Measurements from ENCODE around the gene GATAD1. TPM values are rescaled to one million over a fixed set of nuclear protein-coding genes. Genes with fewer than 3 reads are reported as not detected.

The GATAD1 gene
- total and polyA plus RNA-seq, 7 donors = 14.8 to 57.1 (median 26.5) TPM

DNA sequence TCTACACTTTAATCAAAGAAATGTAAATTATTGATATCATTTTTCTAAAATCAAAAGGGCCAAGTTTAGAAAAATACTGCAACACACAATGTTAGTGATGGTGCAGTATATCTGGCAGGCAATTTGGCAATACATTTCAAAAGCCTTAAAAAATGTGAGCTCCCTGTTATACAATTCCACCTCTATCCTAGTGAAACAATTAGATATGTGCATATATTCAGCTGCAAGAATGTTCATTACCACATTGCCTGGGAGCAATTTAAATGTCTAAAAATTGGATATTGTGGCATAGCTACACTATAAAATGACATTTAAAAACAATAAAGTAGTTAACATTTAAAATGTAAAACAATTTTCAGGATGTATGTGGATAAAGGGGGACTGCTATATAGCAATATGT is 40.5 kb downstream of the GATAD1 start:
- Histone ChIP-seq H3K36me3 (peaks cover 4 to 79% (median 40%) of the 10 kb centered on the region in 4 donors), H3K27ac (no peak overlapping the region), H3K27me3 (no peaks in the 10 kb centered on the region), H3K4me3 (no peak overlapping the region), H3K4me1 (no peaks in the 10 kb centered on the region), H3K9me3 (no peaks in the 10 kb centered on the region)
- TF ChIP-seq POLR2A (IDR thresholded peaks at IDR 0.05) = no peak
- intact Hi-C loops (cut with DNase I) = no loop called here
- DNase-seq = no peak

DNA sequence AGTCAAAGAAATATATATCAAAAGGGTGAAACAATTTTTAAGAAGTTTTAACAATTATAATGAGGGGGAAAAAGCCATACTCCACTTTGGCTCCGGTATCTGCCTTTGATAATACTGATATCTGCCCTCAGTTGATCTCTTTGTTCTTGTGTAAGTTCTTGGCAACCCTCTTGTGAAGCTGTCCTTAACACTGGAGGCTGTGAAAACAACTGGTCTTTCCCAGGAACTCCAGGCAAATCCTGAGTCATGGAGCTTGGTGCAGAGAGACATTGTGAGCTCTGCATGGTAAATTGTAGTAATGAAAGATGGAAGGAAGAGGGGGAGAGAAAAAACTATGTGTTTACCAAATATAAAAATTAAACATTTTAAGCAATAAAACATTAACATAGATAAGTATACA is 42.4 kb downstream of the GATAD1 start:
- intact Hi-C loops (cut with DNase I) = loop anchor here (10.0 kb wide), 1 partner anchor 275 kb away; no protein-coding TSS in a partner anchor
- Histone ChIP-seq H3K4me3 (no peak overlapping the region), H3K4me1 (no peaks in the 10 kb centered on the region), H3K9me3 (no peaks in the 10 kb centered on the region), H3K27me3 (no peaks in the 10 kb centered on the region), H3K36me3 (peaks cover 4 to 97% (median 52%) of the 10 kb centered on the region in 4 donors), H3K27ac (no peak overlapping the region)
- no peak for DNase-seq
- TF ChIP-seq, protein P1, sequence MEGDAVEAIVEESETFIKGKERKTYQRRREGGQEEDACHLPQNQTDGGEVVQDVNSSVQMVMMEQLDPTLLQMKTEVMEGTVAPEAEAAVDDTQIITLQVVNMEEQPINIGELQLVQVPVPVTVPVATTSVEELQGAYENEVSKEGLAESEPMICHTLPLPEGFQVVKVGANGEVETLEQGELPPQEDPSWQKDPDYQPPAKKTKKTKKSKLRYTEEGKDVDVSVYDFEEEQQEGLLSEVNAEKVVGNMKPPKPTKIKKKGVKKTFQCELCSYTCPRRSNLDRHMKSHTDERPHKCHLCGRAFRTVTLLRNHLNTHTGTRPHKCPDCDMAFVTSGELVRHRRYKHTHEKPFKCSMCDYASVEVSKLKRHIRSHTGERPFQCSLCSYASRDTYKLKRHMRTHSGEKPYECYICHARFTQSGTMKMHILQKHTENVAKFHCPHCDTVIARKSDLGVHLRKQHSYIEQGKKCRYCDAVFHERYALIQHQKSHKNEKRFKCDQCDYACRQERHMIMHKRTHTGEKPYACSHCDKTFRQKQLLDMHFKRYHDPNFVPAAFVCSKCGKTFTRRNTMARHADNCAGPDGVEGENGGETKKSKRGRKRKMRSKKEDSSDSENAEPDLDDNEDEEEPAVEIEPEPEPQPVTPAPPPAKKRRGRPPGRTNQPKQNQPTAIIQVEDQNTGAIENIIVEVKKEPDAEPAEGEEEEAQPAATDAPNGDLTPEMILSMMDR (IDR thresholded peaks at IDR 0.05) = no peak
- no peak for TF ChIP-seq POLR2AphosphoS5 (IDR thresholded peaks at IDR 0.05)
- TF ChIP-seq POLR2A (IDR thresholded peaks at IDR 0.05) = no peak
- 97 to 100% methylated on average over 1 of the region's 1 CpG for WGBS, 2 donors

DNA sequence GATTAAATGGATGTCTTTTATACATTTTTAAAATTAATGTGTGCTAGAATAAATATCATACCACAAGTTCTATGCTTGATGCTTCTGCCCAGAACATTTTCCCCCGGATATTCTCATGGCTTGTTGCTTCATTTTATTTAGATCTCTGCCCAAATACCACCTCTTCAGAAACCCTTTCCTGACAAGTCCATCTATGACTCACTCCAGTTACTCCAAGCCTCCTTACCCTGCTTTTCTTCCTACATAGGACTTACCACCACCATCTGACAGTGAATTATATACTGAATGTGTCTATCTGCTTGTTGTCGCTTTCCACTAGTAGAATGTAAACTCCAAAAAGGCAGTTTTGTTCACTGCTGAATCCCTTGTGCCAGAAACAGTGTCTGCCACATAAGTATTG is 49.6 kb downstream of the GATAD1 start:
- intact Hi-C loops (cut with DNase I) = loop anchor here (10.0 kb wide), 1 partner anchor 282 kb away; no protein-coding TSS in a partner anchor
- no peaks in the 10 kb centered on the region for H3K4me1 ChIP-seq
- no peak for TF ChIP-seq EP300 (IDR thresholded peaks at IDR 0.05)
- TF ChIP-seq POLR2A (IDR thresholded peaks at IDR 0.05) = no peak
- TF ChIP-seq, protein P1 (IDR thresholded peaks at IDR 0.05) = no peak
- no peak for TF ChIP-seq POLR2AphosphoS5 (IDR thresholded peaks at IDR 0.05)
- H3K4me3 ChIP-seq = no peak overlapping the region
- peaks cover 19 to 100% (median 38%) of the 10 kb centered on the region in 4 donors for H3K36me3 ChIP-seq
- DNase-seq = no peak
- no peaks in the 10 kb centered on the region for H3K9me3 ChIP-seq
- no peak overlapping the region for H3K27ac ChIP-seq
- 94 to 95% methylated on average over 2 of the region's 2 CpGs for WGBS, 2 donors
- H3K27me3 ChIP-seq = no peaks in the 10 kb centered on the region

DNA sequence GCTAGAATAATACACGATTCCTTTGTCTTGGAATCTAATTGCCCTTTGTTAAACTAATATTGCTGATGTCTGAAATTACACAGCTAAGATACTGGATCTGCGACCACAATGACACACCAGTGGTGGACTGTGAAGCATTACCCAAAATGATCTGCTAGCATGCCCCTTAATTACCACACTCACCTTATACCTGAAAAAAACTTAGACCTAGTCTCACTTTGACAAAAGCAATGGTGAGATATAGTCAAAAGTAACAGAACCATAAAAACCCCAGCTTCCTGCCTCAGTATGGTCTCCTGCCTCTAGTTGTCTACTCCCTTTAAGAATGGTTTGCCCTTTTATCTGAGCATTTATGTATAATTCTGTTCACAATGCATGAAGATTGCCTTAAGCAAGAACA is 51.3 kb downstream of the GATAD1 start:
- Histone ChIP-seq H3K9me3 (no peaks in the 10 kb centered on the region), H3K27ac (no peak overlapping the region), H3K4me1 (no peaks in the 10 kb centered on the region), H3K27me3 (no peaks in the 10 kb centered on the region), H3K4me3 (no peak overlapping the region), H3K36me3 (peaks cover 15 to 100% (median 27%) of the 10 kb centered on the region in 4 donors)
- TF ChIP-seq POLR2A (IDR thresholded peaks at IDR 0.05) = no peak
- TF ChIP-seq POLR2AphosphoS5 (IDR thresholded peaks at IDR 0.05) = no peak
- TF ChIP-seq, protein P1 (IDR thresholded peaks at IDR 0.05) = no peak
- TF ChIP-seq EP300 (IDR thresholded peaks at IDR 0.05) = no peak
- no peak for DNase-seq
- 91 to 93% methylated on average over 2 of the region's 2 CpGs for WGBS, 2 donors
- intact Hi-C loops (cut with DNase I) = loop anchor here (10.0 kb wide), 1 partner anchor 284 kb away; no protein-coding TSS in a partner anchor

DNA sequence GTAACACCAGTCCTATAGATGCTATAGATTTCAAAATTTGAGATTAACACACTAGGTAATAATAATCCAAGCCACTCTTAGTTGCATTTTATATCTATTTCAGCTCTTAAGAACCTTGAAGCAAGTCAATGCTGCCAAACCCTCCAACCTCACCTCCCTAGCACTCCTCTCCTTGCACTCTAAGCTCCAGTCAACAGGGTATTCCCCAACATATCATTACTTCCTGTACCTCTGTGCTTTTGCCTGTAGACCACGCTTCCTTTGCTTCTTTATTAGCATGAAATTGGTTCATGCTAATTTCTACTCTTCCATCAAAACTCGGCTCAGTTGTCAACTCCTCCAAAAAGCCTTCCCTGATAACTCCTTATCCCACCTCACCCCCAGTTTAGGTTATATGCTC is 56.5 kb downstream of the GATAD1 start:
- no peak overlapping the region for H3K27ac ChIP-seq
- intact Hi-C loops (cut with DNase I) = no loop called here
- no peak overlapping the region for H3K4me3 ChIP-seq
- H3K27me3 ChIP-seq = no peaks in the 10 kb centered on the region
- H3K9me3 ChIP-seq = no peaks in the 10 kb centered on the region
- H3K36me3 ChIP-seq = peaks cover 18 to 98% (median 25%) of the 10 kb centered on the region in 4 donors
- 81 to 91% methylated on average over 2 of the region's 2 CpGs for WGBS, 2 donors
- TF ChIP-seq POLR2AphosphoS5 (IDR thresholded peaks at IDR 0.05) = no peak
- TF ChIP-seq, protein P1 (IDR thresholded peaks at IDR 0.05) = no peak
- TF ChIP-seq POLR2A (IDR thresholded peaks at IDR 0.05) = no peak
- DNase-seq = no peak
- H3K4me1 ChIP-seq = no peaks in the 10 kb centered on the region
